IPS DF 4.7 (cell line): ENCODE measurements around the gene ISL1.

Experiments
- DNase-seq: peaks from one replicate; pipeline ENCODE4 v3.0.0-alpha.2; 2013; ENCODE audit warnings: low spot score; ENCODE audit errors: extremely low read depth

ISL1 gene

DNA sequence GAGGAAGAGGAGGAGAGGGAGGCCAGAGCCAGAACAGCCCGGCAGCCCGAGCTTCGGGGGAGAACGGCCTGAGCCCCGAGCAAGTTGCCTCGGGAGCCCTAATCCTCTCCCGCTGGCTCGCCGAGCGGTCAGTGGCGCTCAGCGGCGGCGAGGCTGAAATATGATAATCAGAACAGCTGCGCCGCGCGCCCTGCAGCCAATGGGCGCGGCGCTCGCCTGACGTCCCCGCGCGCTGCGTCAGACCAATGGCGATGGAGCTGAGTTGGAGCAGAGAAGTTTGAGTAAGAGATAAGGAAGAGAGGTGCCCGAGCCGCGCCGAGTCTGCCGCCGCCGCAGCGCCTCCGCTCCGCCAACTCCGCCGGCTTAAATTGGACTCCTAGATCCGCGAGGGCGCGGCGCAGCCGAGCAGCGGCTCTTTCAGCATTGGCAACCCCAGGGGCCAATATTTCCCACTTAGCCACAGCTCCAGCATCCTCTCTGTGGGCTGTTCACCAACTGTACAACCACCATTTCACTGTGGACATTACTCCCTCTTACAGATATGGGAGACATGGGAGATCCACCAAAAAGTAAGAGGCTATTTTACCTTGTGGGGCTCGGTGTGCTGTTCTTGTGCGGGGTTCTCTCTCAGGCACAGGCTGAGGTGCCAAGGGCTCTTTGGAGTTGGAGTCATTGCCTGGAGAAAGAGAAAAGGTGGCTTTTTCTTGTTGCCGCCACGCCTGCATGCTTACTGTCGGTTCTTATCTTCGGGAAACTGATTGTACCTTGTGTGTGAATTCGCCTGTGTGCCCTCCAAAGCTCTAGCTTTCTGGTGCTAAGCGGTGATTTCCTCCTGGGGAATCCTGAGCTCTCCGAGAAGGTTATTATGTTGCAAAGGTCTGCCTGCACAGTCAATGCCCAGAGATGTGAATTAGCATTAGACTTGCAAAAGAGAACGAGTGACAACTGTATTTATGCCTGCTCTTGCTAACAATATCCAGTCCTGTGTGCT is at the start of gene ISL1:
Gene ISL1, plus strand, starts transcription at position 318 of the 991 bp plus-strand sequence. Its CDS starts 224 bp downstream, at position 542.
- no peak for DNase-seq

DNA sequence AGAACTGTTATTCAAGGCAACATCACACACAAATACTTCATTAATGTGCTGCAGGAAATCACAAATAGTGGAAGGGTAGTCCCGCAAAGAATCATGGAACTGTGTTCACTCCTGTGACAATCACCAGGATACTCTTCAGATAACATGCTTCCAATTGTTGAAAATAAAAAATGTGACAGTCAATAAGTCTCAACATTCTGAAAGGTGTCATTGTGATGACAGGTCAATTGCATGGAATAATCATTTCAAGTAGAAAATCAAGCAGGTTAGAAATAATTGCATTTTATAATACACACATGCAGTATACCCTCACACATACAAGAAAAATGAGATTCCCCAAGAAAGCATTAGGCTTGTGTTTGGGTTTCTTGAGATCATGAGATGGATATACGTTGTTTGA is 46.4 kb upstream of the ISL1 start:
- DNase-seq: no peak

DNA sequence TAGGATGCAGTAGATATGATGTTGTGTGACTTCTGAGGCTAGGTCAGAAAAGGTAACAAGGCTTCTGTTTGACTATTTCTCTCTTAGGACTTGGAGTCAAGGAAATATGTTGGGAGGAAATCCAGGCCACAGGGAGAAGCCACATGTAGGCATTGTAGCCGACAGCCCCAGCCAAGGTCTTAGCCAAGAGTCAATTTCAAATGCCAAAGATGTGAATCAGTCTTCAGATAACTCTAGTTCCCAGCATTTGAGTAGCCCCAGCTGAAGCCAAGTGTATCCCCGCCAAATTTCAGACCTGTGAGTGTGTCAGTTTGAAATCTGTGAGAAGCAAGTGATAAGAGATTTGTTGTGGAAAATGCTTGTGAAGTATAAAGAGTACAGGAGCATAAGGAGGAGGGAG is 38.1 kb upstream of the ISL1 start:
- no peak for DNase-seq

DNA sequence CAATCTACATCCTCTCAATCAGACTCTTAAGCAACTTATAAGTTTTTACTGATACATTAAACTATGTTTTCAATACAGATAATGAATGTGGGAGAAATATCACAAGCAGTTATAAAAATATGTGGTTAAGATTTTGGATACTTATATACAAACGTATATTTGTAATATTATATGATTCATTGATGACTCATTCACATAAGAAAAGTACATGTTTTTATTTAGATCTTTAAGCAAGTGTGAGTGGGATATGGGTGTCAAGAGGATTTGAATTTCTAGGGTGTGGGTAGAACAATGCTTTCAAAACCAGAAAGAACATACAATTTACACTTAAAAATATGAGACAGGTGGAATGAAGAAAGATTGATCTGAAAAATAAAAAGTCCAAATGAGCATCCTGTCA is 36.1 kb upstream of the ISL1 start:
- no peak for DNase-seq

DNA sequence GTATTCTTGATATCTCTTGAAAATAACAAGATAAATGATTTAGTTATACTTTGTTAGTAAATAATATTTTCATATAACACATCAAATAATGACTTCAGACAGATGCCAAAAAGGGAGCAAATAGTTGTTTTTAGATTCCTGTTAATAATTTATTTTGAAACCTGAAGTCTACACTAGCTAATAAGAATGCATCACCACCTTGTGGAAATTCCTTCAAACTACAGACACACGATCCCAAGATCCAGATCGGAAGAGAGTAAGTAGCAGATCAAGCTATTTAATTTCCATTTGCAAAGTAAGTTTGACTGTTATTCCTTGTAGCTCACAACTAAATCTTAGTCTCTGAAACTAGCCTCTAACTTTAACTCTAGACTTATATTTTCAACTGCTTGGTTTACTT is 35.5 kb upstream of the ISL1 start:
- DNase-seq: peak; percentile 5

DNA sequence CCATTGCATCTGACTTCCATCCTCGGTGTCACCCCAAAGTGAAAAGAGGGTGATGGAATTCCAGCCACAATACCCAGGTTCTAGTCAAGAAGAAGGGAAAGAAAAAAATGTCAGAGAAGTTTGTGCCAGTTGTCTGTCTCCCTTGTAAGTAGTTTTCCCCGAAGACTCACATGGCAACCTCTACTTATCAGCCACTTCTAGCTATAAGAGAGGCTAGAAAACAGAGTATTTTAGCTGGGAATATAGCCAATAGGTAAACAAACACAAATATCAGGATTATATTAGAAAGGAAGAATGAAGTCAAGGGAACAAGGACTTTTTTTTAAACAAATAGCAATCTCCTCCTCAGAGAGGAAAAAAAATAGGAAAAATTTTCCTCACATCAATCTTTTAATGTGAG is 12.2 kb upstream of the ISL1 start:
- DNase-seq: no peak

DNA sequence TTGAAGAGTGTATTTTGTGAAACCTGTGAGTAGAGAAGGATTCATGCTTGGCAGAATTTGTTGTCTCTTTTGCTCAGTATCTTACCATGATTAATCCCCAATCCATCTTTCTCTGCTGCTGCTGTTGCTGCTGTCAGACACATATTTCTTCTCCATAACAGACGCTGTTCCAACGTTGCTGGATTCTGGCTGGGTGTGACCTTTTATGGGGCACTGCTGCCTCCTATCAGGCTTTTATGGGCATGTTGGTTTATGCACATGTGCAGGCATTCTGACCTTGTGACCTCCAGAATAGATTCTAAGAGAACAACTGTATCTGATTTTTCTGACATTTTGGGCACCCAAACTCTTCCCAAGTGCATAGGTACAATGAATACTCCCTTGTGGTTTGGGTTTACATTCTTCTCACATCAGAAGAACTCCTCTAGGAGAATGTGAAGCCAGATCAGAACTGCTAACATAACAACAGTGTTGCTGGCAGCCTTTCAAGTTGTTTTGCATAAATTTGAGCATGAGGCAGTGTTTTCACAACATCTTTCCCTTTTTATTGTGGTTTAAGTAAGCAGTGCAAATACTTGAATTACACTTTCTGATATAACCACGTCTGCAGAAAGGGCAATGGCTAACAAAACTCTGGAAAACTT is 9.2 kb upstream of the ISL1 start:
- DNase-seq: no peak

DNA sequence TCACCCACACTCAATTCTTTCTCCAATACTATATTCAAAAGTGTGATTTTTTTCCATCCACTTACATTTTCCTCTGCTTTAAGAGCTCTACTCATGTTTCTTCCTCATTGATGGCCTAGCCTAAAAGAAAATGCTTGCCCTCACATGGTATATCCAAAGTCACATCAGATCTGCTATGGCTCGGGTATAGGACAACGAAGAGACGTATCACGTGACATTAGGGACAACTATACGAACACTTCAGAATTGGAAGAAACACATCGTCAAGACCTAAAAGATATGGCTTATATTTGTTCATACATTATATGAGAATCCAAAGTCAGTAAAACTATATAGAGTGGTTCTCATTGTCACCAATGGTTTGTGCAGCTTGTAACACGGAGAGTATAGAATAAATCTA is 8.2 kb upstream of the ISL1 start:
- no peak for DNase-seq

DNA sequence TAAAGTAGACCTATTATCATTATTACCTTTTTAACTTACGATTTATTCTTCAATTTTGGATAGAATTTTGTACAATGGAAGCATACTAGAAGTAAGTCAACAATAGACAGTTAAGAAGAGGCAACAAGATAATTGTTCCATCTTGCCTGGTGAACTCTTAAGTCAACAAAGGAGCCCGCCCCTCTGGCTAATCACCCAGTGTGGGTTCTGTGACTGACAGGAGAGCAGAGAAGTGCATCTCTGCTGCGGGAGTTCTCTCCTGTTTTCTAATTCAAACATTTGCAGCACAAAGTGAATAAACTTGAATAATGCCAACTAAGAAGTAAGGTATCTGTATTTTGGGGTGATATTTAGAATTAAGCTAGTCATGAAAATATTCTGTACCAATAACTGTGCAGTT is 6.7 kb upstream of the ISL1 start:
- no peak for DNase-seq

DNA sequence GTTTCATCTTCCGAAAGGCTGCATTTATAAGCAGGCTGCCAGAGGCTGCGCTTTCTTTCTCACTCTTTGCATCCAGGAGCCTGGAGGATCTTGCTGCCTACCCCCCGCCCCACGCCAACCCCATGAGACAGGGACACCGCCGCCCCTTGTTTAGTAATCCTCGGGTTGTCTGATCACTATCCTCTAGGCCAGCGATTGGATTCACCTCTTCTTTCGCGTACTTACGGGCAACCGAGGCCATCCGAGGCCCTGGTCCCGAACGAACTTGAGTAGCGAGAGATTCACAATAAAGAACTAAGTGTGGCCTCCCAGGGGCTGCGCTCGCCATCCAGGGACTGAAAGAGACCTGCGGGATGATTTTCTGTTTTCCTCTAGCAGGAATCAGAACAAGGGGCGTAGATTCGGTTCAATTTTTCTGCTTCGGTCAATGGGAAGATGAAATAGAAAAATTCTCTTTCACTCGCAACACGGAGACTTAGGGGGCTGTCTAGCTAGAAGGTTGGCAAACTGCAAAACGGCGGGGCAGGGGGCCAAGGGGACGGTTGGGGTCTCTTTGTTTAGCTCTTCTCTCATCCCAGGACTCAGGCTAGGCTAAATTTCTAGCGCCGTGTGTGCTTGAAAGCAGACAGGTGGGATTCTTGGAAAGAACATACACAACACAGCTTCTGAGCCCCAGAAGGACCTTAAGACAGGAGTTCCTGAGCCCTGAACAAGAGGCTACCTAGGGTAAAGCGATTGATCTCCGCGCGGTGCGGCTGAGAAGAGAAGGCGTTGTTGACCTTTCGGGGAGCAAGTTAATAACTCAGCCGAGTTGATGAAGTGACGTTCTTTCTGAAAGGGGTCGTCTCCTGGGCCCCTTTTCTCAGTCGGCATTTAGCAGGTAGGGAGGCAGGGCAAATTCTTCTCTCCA is 5.8 kb upstream of the ISL1 start:
- DNase-seq: no peak

DNA sequence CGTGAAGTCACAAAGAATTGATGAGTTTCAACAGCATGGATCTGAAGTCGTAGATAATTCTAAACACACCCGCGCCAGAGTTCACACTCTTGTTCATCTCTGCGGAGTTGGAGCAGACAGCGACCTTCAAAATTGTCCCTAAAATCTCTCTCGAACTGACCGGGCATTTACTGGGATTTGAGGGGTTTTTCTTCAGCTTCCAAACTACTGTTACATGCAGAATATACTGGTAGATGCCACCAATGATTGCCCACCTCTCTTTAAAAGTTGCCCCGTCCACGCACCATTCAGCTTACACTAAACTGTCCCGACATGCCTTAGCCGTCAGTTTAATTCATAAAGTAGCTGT is 5.2 kb upstream of the ISL1 start:
- no peak for DNase-seq

DNA sequence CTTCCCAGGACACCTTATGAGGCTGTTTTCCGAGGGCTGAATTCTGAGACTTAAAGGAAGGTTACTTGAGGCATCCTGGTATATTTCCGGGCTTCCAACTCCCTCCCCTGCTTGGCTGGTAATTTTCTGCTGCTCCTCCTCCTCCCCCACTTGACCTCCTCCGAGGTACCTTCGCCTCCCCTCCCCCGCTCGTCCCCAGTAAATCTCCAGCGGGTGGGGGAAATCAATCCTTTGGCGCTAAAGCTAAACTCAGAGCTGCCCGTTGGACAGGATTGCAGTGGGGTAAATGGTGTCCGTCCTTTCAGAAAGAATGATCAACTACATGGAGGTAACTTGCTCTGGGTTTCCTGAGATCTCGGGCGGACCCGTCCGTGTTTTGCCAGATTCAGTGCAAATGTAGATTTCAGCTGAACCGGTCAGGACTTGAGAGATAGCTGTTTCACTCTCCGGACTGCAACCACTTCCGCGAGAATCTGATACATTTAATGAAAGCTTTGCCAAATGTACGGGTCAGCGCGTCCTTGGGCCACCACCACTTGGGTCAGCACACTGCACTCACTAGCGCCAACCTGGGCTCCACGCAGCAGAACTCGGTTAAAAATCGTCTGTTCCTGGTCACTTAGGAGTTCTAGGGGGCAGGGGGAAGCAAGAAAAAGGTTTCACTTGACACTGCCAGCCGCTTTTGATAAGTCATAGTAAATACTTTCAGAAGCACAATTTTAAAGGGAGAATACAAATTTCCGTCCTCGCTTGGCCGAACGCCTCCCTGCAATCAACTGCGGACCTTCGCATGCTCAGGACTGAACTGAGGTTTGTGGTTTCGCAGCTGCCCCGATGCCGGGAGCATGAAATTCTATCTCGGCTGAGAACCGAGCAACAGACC is 4.6 kb upstream of the ISL1 start:
- no peak for DNase-seq

DNA sequence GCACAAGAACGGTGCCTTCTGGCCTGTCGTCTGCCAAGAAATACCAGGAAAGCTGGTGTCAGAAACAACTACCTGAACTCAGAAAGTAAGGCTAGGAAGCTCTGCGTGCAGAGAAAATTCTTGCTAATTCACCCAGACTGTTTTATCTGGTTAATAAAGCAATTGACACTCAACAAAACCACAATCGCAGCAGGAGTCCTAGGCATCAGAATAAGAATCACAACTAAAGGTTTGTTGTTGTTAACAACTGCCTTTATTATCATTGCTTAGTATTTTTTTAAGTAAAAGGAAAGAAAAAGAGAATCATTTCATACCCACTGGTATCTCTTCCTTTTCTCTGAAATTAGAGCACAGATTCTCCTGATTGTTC is 3.9 kb upstream of the ISL1 start:
- no peak for DNase-seq

DNA sequence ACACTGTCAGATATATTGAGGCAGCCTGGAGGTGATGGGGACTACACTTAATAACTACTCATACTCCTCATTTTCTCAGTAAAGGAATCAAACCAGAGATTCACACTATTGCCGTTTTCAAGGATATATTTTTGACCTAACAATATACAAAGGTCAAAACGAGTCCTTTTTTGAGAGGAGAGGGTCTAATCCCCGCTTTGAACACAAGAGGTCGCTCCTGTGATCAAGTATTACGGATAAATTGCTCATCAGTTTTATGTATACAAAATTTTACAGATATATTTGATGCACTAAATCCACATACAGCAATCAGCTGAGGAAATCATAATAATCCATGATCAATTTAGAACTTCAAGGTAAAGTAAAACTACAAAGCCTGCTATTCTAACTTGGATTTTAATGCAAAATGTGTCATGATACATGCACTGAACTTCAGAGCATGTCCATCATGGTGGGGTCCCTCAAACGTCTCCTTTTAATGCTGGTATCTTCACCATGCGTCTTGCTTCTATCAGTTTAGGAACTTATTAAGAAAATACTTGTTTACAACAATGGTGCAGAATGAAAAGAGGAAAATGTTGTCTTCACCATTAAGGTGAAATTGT is 2.5 kb upstream of the ISL1 start:
- no peak for DNase-seq

DNA sequence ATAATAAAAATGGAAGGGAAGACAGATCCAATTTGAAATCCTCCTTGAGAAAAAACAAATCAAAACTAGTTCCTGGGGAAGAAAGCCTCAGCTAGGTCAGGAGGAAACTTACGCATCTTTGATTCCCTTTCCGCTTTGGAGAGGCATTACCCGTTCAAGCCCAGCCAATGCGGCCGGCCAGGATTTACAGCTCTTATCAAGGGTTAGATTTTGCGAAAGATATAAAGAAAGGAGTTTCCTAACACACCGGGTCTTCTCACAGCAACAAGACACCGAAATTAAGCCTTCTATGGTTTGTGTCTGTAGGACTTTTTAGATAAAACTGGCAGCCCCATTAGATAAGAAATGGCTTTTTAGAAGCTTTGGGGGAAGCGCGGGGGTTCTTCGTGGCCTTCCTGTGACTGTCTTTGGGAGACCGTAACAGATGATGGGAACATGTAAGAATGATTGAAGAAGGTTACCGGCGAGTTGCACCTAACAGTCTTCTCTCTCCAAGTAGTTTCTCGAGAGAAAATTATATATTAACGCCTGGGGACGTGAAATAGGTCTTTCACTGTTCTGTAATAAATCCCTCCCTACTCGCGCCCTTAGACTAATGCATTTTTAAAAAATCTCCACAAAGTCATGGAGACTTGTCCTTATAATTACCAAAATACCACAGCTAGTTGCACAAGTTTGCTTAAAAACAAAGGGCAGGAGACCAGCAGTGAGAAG is 1.3 kb upstream of the ISL1 start:
- no peak for DNase-seq

DNA sequence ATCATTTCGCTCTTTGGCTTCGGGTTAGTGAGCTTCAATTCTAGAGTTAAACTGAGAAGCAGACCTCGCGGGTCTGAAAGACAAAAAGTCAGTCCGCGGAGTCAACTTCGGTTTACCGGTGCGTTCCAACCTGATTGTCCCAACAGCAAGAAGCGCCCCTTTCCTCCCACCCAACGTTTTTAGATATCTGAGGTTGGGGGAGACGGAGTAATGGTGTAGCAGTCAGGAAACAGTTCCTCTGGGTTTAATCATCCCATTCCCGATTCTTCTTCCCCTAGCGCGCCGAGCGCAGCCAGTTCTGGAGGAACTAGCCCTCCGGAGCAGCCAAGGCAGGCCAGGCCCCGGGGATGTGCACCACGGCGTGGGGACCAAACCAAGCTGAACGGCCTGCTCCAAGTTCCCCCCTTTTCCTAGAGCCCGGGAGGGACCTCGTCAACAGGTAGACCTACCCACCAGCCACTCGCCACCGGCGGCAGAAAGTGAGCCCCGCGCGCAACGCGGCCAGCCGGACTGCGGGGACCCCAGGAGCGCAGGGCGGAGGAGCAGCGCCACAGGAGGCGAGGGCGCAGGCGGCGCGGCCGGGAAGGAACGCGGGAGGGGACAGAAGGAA is 622 bp upstream of the ISL1 start:
- no peak for DNase-seq

DNA sequence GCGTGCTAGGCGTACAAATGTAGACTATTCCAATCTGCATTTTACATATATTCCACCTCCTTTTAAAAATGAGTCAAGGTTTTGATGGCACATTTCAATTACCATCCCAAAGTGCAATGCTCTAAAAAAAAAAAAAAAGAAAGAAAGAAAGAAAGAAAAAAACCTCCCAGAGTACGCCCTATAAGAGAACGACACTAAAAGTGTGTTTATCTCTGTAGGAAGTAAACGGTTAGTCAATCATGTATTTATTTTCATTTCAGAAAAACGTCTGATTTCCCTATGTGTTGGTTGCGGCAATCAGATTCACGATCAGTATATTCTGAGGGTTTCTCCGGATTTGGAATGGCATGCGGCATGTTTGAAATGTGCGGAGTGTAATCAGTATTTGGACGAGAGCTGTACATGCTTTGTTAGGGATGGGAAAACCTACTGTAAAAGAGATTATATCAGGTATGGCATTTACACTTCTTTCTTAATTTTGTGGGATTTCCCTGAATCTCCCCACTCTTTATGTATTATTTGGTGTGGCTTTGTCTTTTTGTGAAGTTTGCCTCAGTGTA is 1.1 kb downstream of the ISL1 start:
- no peak for DNase-seq

DNA sequence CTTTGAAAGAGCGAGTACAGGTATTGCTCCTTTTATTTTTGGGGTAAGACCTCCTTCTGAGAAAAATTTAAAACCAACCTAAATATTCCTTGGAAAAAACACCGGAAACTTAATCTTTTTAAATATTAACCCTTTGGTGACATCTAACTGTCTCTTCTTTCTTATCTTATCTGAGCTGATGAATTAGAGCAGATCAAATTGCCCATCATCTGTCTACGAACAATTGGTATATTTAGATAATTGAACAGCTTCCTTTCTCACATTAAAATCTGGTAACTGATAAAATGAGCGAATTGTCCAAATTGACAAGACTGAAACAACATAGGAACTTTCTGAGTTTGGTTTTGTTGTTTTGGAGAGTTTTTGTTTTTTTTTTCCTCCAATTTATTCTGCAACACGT is 2.0 kb downstream of the ISL1 start:
- DNase-seq: no peak
